Renal cortex interstitium (tissue), 11 donors: ENCODE results near the gene GRM7. TPM values are rescaled to one million over a fixed set of nuclear protein-coding genes. Genes with fewer than 3 reads are reported as not detected.

ENCODE experiments used
- DNase-seq, 11 donors: peaks; one replicate each; pipeline ENCODE4 v3.0.0-alpha.2; 2013; ENCODE audit warnings: low read depth in 9 of 11, low spot score in 4 of 11; ENCODE audit errors: extremely low read depth in 1 of 11
- polyA plus RNA-seq, 3 donors: library from polyadenylated mRNA; unstranded; fragments of 120-200 nt; gene quantifications; one replicate each; pipeline ENCODE4 v1.2.1, GENCODE V29; 2013; ENCODE audit not compliant: insufficient read length in 3 of 3

GRM7 gene
- polyA plus RNA-seq, 3 donors: 1.4 to 2.3 (median 2.0) TPM

- no peak for DNase-seq
Observed at GRCh38 chr3:7428206-7428718, 567.3 kb downstream of the GRM7 start.

DNA sequence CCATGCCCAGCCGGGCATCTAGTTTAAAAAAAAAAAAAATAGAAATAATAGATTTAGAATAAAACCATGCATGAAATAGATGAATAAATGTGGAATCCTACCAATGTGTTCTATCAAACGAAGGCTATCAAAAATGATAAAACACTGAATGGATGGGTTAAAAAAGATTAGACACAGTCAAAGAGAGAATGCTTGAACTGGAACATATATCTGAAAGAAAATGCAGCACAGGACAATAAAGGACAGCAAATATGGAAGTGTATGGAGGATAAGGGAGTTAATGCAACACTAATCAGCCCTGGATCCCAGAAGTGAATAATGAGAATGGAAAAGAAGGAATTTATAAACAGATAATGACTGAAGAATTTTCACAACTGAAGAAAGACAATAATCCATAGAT is 571.7 kb downstream of the GRM7 start:
- no peak for DNase-seq

- no peak for DNase-seq
Observed at GRCh38 chr3:7433073-7433472, 572.2 kb downstream of the GRM7 start.

- DNase-seq: no peak
Observed at GRCh38 chr3:7436542-7436941, 575.6 kb downstream of the GRM7 start.

GRCh38 chr3:7437231-7437630 is 576.3 kb downstream of the GRM7 start:
- no peak for DNase-seq

DNA sequence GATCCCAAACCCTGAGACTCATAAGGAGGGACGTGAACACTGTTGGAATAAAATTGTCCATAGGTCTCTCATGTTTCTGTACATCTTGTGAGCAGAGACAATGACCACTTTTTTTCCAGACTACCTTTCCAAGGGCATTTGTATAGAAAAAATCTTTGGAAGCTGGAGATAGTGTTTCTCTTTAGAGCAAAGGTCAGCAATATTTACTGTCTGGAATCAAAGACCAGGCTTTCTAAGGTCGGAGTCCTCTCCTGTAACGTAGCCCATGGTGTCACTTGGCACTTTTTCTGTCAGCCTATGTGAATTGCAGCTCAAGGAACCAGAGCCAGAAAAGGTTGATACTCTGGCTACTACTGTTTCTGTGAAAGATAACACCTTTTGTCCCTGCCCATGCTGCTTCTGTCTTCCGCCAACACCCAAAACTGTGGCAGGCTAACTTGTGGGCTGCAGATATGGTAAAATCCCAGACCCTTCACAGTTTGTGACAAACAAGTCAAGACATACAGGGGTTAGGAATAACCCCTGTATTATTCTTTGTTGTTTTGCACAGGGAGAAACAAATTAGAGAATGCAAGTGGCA is 578.3 kb downstream of the GRM7 start:
- no peak for DNase-seq

- DNase-seq: no peak
Observed at GRCh38 chr3:7444886-7445285, 584.0 kb downstream of the GRM7 start.

DNA sequence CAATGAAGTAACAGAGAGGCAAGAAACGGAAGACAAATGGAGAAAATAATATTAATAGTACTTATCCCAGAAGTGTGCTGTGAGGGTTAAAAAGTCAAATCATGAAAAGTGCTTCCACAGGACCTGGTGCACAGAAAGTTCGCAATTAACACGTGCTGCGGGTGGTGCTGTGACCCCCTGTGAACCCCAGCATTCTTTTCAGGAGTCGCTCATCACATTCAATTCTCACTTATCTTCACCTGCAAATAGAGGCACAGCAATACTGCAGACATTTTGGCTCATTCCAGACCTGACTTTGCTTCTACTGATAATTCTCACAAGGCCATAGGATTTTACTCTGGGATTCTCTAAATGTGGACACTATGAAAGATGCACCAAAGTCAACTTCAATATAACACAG is 584.4 kb downstream of the GRM7 start:
- DNase-seq: no peak

GRCh38 chr3:7447197-7447769 is 586.4 kb downstream of the GRM7 start:
- no peak for DNase-seq

- no peak for DNase-seq
Observed at GRCh38 chr3:7456386-7456785, 595.5 kb downstream of the GRM7 start.

GRCh38 chr3:7461202-7461825 is 600.4 kb downstream of the GRM7 start:
- DNase-seq: no peak

DNA sequence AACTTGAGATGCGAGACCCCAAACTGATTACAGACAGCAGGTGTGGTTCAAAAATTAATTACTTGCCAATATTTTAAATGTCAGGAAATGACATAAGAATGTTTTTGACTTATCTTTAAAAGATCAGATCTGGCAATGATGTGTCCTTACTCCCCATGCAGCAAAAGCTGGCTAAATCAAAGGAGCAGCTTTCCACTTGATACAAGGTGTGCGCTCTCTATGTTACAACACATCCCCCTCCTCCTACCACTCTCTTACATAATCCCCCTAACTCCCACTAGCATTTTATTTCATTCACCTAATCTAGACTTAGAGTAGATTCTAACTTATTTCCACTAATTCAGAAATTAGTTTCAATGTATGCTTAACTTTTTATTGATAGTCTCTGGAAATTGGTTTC is 609.0 kb downstream of the GRM7 start:
- DNase-seq: no peak

DNA sequence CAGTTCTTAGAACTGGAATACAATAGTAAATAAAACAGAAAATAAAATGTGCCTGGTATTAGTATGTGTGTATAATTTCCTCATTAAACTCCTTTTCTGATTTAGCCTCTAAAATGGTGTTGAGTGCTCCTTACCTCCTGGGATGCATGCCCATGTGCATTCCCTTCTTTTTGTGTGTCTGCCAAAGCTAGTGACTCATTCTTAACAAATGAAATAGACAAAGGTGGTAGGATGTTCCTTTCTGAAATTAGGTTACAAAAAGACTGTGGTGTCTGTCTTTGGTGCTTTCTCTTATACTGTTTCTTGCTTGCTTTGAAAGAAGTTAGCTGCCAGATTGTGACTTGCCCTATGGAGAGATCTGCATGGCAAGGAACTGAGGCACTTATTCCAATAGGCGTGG is 623.7 kb downstream of the GRM7 start:
- DNase-seq: no peak

DNA sequence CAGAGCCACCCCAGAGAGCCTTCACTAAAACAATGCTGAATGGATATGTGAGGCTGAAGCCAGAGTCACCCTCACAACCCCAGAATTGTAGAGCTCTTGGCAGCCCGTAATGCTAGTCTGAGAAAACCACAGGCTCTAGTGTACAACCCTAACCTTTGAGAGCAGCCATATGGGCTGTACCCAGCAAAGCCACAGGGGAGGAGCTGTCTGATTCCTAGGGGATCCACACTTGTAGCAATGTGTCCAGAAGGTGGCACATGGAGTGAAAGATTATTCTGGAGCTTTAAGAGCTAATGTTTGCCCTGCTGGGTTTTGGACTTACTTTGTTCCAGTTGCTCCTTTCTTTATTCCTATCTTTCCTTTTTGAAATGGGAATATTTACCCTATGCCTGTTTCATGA is 626.8 kb downstream of the GRM7 start:
- no peak for DNase-seq

GRCh38 chr3:7489417-7489816 is 628.5 kb downstream of the GRM7 start:
- no peak for DNase-seq

GRCh38 chr3:7498715-7499114 is 637.8 kb downstream of the GRM7 start:
- peak in 3 of 11 donors; percentile 7 to 15 (median 11) for DNase-seq

GRCh38 chr3:7503431-7503830 is 642.5 kb downstream of the GRM7 start:
- DNase-seq: no peak

- no peak for DNase-seq
Observed at GRCh38 chr3:7504886-7505775, 644.2 kb downstream of the GRM7 start.

- no peak for DNase-seq
Observed at GRCh38 chr3:7506606-7507180, 645.8 kb downstream of the GRM7 start.
